Hypothalamus (tissue), 51 donors: ENCODE results near the gene TMEM255B.

Experiments used
- DNase-seq, 51 donors: peaks; one replicate each; lab custom pipeline; 2025; lab: John Stamatoyannopoulos, UW

The TMEM255B gene

DNA sequence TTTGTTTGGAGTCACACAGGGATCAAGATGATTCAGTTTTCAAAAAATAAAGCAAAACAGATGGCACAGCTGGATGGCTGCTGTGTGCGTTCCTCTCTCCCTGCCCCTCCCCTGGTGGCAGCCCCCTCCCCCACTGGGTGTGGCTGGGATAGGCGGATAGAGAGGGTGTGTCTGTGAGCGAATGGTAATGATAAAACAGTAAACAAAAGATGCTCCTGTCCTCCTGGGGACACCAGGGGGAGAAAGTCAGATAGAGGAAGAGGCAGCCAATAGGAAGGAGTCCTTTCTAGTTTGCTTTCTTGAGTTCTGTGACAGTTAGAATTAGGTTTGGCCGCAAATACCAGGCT lies 6.5 kb downstream of the TMEM255B start:
- DNase-seq: no peak

DNA sequence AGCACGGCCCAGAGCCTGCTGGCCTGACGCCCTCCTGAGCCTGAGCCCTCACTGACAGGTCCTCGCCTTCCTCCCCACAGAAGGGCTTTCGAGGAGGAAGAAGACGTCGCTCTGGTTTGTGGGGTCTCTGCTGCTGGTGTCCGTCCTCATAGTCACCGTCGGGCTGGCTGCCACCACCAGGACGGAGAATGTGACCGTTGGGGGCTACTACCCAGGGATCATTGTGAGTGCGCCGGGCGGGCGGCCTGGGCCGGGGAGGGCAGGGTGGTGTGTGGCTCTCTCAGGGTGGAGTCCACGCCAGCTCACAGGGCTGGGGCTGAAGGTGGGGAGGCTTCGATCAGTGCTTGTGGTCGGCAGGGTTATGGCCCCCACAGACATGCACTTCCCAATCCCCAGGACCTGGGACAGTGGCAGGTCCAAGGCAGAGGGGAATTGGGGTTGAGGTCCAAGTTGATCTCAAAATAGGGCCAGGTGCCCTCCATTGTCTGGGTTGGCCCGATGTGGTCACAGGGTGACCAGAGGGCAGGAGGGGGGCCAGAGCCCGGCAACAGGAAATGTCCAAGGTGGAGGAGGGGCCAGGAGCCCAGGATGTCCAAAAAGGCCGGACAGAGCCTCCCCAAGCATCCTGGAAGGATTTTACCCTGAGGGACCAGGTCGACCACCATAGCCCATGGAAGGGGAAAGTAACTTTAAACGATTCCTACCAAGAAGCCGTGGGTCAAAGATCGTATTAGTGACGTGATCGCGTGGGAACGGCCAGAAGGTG lies 7.2 kb downstream of the TMEM255B start:
- no peak for DNase-seq

DNA sequence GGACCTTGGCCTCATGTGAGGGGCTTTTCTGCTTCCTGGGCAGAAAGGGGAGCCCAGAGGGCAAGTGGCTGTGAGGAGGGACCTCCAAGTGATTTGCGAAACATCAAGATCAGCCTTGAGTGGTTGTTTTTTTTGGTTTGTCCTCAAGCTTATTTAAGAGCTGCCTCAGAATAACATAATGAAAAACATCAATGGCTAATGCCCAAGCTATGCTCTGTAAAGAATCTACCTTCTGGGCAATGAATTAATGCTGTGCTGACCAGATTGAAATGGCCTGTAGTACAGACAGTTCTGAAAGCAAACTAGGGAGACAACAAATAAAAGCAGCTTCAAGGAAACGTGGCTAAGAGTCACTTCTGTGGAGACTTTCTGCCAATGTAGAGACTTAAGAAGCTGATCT lies 8.3 kb downstream of the TMEM255B start:
- DNase-seq: no peak

DNA sequence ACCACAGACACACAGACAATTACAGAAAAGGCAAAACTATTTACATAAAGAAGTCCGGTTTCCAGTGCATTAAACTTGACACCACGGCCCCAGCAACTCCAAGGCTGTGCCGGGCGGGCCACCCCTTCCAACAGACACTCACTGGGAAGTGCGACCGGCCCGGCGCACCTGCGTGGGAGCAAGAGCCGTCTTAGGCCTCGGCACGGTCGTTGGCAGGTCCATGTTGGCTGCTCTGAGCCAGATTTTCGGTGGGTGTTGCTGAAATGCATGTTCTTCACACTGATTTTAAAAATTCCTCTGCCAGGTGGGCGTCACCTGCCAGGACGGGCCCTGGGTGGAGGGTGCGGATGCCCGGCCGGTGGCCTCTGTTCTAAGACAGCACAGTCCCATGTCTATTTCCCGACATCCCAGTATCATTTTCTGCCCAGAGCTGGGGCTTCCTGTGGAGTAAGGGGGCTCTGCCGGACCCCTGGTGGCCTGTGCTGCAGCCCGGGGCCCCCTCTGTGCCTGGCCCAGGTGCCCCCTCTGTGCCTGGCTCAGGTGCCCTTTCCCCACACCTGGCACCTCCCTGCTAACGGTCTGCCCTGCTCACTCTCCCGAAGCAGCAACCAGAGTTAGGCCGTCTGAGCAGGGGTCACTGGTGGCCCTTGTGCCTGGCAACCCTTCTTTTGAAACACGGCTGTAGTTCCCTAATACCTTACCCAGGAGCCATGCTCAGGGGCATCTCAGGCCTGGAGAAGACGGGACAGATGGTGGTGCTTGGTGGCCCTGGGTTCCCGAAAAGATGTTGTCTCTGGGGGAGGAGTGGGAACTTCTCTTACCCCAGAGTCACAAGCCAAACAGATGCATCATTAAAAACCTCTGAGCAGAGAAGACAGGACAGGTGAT lies 9.2 kb downstream of the TMEM255B start:
- DNase-seq: no peak

DNA sequence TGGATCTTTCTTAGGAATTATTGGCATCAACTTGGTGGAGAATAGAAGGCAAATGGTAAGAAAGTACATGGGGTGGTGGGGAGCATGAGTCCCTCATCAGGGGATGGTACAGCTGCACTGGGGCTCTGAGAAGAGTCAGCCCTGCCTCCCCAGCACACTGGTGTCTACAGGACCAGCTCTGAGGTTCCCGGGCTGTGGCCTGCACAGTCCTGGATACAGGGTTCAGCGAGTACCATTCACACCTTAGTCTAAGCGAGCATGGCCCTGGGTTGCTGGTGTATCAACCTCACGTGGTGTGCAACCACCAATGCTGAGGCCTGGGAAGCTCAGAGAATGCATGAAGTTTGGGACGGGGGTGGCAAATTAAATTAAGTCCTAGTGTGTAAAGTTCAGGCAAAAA lies 10.1 kb downstream of the TMEM255B start:
- DNase-seq: no peak

DNA sequence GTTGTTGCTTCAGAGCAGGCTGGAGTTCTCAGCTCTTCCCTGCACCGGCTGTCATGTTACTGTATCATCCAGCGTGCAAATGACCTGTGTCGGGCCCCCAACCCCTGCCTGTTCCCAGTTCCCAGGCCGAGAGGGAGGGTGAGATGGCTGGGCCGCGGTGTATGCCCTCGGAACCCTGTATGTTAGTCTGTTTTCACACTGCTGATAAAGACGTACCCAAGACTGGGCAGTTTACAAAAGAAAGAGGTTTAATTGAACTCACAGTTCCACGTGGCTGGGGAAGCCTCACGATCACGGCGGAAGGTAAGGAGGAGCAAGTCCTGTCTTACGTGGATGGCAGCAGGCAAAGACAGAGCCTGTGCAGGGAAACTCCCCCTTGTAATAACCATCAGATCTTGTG lies 10.9 kb downstream of the TMEM255B start:
- DNase-seq: no peak

DNA sequence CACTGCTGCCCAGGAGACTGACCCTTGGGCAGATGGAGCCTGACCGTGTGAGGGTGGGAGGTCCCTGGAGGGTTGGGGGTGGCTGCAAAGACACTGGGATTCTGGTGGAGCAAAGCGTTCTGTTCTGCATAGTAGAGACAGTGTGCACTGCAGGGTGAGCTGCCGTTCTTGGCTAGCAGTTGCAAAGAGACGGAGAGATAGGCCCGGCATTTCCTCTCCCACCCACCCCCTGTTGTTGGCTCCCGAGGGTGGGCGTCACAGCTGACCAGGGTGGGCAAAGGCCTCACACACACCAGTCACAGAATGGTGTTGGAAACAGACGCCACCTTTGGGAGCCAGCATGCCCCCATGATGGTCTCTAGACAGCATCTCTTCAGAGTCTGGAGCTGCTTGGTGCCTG lies 11.4 kb downstream of the TMEM255B start:
- no peak for DNase-seq

DNA sequence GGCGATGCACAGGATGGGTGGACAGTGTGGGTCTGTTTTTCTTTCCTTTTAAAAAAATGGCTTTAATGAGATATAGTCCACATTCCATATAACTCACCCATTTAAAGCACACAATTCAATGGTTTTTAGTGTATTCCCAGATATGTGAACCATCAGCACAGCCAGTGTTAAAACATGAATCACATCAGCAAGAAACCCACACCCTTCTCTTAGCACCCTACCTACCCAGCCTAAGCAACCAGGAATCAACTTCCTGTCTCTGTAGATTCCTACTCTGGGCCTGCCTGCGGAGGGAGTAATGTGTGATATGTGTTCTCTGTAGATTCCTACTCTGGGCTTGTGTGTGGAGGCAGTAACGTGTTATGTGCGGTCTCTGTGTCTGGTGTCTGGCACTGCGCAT lies 11.9 kb downstream of the TMEM255B start:
- DNase-seq: no peak

DNA sequence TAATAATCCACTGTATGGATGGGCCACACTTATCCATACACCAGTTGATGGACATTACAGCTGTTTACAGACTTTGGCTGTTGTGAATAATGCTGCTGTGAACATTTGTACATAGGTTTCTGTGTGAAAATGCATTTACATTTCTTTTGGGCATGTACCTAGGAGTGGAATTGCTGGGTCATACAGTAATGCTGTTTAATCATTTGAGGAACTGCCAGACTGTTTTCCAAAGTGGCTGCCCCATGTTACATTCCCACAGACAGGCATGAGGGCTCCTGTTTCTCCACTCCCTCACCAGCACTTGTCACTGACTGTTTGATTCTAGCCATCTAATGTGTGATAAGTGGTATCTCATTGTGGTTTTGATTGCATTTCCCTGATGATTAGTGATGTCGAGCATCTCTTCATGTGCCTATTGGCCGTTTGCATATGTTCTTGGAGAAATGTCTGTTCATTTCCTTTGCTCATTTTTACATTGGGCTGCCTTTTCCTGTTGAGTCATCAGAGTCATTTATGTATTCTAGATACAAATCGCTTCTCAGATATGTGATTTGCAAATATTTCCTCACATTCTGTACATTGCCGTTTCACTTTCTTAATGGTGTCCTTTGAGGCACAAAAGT lies 12.8 kb downstream of the TMEM255B start:
- no peak for DNase-seq

DNA sequence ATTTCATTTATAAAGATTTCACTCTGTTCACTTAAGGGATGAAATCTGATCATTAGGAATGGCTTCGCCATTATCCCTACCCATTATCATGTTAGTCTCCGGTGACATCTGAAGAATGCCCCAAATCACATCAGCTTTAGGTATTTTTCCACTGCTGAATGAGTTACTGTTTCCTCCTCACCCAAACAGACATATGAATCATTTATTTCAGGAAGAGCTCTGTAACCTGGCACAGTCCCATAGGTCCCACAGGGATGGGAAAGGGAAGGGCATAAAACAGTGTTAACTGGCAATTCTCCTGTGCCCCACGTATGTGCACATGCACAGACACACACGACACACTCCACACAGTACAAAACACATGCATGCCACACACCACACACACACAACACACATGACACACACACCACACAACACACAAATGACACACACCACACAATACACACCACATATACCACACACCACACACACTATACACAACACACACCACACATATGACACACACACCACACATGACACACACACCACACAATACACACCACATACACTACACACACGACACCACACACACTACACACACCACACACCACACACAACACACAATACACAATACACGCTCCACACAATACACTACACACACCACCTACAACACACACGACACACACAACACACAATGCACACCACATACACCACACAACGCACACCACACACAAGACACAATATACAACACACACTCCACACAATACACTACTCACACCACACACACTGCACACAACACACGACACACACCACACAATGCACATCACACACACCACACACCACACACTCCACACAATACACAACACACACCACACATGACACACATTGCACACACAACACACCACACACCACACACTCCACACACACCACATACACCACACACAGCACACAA lies 15.4 kb downstream of the TMEM255B start:
- DNase-seq: no peak

DNA sequence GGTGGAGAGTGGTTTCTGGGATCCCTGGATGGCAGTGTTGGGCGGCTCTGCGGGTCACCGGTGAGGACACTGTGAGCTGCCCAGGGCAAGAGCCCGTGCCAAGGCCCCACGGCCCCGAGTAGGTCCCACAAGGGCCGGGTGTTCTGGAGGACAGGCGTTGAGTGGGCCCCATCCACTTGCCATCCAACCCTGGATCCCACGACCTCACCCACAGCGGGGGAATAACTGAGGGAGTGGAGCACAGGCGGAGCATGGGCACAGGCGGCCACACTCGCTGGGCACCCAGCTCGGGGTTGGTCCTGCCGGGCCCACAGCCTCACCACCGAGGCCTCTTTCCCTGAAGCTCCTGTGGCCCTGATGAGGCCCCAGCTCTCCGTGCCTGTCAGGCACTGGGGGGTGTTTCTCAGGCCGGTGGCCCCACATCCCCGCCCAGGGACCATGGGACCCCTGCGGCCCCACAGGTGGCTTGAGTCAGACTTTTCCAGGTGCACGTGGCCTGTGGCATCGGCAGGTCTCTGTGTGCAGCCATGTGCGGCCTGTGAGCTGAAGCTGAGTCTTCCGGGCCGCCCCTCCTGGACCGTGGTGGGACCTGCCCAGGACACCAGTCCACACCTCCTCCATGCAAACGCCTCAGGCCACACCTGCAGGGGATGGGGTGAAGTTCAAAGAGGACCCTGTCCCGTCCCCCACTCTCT lies 16.6 kb downstream of the TMEM255B start:
- no peak for DNase-seq

DNA sequence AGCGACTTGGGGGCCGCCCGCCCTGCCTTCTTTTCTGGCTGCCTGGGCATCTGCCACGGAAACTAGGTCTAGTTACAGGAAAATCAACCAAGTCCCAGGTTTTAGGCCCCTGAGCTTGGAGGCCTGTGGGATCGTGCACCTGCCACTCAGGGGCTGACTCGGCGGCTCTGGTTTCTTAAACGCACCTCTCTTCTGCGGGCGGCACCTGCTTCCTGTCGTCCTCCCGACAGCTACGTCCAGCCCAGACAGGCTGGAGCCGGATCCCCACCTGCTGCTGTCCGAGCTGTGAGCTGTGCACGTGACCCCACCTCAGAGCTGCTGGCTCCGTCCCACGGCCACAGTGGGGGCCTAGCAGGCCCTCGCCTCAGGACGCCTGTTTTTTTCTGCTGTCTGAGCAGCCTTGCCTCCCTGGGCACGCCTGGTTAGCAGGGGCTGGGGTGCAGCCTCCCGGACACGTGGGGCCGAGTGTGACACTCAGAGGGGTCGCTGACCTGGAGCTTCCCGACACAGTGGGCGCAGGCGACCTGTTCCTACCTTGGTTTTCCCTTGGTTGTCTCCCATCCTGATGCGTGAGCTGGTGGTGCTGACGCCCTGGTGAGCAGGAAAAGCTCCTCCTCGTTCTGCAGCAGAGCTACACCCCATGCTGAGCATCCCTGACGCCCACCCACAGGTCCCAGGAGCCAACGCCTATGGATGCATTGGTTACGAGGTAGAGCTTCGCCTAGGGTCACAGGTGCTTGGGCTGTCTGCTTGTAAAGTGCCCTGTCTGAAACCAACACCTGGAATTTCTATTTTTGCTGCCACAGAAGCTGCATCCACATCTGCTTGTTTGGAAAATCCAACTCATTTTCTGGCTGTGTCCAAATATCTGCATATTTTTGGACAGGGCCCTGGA lies 17.5 kb downstream of the TMEM255B start:
- no peak for DNase-seq

DNA sequence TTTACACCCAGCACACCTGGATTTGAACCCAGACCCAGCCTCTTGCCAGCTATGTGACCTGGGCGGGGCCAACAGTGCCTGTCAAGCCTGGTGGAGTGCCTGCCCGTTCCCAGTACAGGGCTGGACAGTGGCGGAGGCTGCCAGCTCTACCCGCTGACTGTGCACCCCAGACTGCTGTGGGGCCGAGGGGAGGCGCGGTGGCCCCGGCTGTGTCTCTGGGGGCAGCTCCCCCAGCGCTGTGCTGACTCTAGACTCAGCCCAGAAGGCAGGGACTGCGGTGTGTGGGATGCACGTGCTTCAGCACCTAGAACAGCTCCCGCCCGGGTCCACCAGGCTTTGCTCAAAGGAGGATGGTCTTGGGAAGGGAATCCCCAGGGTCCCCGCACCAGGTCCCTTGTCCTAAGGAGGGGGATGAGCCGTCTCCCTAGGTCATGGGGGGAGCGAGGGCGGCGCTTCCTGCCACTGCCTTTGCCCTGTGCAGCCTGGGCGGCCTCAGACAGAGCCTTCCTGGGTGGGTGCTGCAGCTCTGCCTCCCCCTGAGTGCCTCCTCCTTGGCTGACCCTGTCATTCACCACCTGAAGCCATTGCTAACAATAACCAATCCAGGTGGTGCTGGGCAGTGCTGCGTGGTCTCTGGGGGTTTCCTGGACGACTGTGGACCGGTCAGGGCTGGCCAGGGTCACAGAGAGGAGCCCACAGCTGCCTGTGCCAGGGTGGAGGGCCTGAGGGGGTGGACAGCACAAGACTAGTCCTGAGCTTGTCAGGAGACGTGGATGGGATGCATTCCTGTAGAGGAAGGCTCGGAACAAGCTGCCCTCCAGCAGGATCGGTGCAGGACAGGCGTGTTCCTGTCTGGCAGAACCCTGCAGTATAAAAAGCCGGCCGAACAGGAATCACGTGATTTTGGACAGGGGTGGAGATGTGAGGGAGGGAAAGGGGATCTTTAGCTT lies 18.6 kb downstream of the TMEM255B start:
- no peak for DNase-seq

DNA sequence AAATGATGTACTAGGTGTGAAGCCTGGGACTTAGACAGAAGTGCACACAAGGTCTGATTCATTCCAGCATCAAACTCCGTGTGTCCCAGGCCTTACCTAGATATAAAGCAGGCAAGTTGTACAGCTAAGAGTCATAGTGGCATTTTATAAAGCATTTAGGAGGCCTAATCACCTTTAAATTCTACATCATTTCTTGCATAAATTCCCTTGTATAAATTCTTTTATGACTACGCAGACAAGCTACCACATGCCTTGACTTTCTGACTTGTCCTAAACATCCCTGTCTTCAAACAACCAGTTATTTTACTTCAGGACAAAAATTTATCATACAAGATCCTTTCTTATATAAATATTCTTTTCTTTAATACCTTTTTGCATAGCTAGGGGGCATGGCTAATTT lies 22.5 kb downstream of the TMEM255B start:
- no peak for DNase-seq

DNA sequence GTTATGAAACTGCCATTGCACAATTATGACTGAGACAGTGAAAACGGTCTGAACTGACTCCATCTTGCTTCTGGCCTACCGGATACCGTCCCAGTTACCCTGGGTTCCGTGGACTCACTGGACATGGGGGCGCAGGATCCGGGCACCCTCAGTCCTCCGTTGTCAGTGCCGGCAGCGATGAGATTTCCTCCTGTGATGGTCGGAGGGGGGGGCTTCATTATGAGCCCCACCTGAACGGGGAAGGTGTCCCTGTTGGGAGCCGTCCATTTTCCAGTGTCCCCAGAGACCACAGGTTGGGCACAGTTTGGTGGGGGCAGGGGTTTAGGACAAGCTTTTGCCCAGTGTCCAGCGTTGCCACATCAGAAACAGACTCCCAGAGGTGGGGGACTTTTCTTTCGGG lies 23.4 kb downstream of the TMEM255B start:
- no peak for DNase-seq

DNA sequence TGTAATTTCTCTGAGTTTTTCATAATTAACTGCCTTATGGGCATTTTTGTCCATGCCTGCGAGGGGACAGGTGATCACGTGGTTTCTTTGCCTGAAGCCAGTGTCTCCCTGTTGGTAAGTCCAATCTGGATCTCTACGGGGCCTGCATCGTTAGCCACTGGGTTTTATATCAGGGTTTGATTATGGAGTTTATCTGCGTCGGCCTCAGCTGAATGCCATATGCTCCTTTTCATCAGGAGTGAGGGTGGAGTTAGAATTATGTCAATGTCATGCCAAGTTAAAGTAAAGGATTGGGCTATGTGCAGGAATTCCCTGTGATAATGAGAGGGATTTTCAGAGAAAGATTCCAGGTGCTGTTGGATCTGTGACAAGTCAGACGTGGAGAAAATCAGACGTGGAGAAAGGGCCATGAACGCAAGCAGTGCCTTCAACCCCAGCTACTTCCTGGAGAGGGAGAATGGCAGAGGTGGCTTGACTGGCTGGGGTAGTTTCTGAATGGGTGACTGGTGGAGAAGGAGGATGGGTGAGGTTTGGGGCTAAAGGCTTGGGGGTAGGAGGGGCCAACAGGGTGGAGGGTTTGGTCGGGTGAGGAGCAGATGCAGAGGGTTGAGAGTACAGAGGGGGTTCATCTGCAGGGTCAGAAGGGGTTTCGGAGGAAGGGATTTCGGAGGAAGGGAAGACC lies 24.3 kb downstream of the TMEM255B start:
- DNase-seq: no peak

DNA sequence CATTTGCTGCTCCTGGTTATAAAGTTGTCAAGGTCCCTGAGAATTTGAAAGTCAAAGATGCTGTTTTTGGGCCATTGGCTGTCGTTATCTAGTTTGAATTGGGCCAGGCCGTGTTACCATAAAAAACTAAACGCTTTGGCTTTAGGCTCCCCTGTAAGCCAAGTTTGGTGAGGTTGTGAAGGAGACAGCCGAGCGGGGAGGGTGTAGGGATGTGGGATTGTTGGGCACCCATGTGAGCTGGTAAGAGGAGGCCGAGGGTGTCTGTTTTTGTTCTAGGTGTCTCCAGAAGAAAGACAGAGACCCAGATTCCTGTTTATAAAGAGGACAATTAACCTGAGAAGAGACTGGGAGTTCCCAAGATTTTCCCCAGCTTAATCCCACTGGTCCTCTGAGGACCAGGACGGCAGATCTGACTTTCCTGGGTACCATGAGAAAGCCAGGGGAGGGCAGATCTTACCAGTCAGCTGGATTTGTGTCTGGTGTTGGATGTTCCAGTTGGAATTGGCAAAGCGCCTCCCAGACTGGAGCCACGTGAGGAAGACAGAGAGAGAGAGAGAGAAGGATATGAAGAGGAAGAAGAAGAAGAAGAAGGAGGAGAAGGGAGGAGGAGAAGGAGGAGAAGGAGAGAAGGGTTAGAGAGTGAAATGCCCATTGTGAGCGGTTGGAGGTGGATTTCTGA lies 25.1 kb downstream of the TMEM255B start:
- DNase-seq: no peak
